ENCODE data around the gene TMEM121. TPM values are rescaled to one million over a fixed set of nuclear protein-coding genes. Genes with fewer than 3 reads are reported as not detected.
"Not testable (repeated sequence)": the region's sequence is repeated elsewhere in the genome, so short reads cannot be mapped to it uniquely, and the experiment has no call there.

TMEM121 gene
- total and polyA plus RNA-seq, 2 of the 4 experiments (the other 2 are of a cell fraction): 2.7 to 6.3 TPM

- H3K36me3 ChIP-seq (ENCODE audit: control insufficient read depth, insufficient read depth, low read length); BruUV-seq (replicated peaks); H3K9me3 ChIP-seq (ENCODE audit: control insufficient read depth, insufficient read depth, low read length); H3K23ac ChIP-seq (ENCODE audit: low read depth, low read length); H2BK15ac ChIP-seq (ENCODE audit: low read depth, low read length); H4K91ac ChIP-seq (ENCODE audit: insufficient read depth, low read depth, low read length); H2BK20ac ChIP-seq (ENCODE audit: low read depth, low read length); POLR2A ChIA-PET (ENCODE audit: unreplicated experiment); intact Hi-C loops (cut with micrococcal nuclease); H3K27ac ChIP-seq (ENCODE audit: insufficient read depth, low read length); H3K18ac ChIP-seq (ENCODE audit: low read depth, low read length); H2BK120ac ChIP-seq (ENCODE audit: low read depth, low read length); dilution Hi-C loops (cut with HindIII; ENCODE audit: low sequenced_read_pairs, unreplicated experiment); H4K8ac ChIP-seq (ENCODE audit: low read depth in 2 of 2, low read length in 2 of 2); DNase-seq; H3K9me1 ChIP-seq (ENCODE audit: insufficient read depth, low read length); H2AK9ac ChIP-seq (replicated peaks; ENCODE audit: low read depth, low read length, poor library complexity); CTCF ChIA-PET; in situ Hi-C loops (cut with MboI; ENCODE audit: low sequenced_read_pairs); H3K56ac ChIP-seq (ENCODE audit: extremely low read depth, insufficient read depth, low read length); H3K79me1 ChIP-seq (ENCODE audit: low read depth in 1 of 2, low read length in 2 of 2); ATAC-seq (ENCODE audit: low read depth); H4K5ac ChIP-seq (ENCODE audit: low read depth, low read length); H3K4me3 ChIP-seq (ENCODE audit: insufficient read depth, low read depth, low read length); H3K9ac ChIP-seq (ENCODE audit: low read depth, low read length); H3K4me1 ChIP-seq (ENCODE audit: control insufficient read depth, insufficient read depth, low read length); H3K14ac ChIP-seq (replicated peaks; ENCODE audit: low read depth, low read length); H3K4me2 ChIP-seq (ENCODE audit: low read depth, low read length); H4K20me1 ChIP-seq (ENCODE audit: insufficient read depth, low read length); H2BK5ac ChIP-seq (ENCODE audit: low read depth, low read length, poor library complexity, severe bottlenecking); H2AFZ ChIP-seq (replicated peaks; ENCODE audit: low read length, poor library complexity); H3K27me3 ChIP-seq (ENCODE audit: control insufficient read depth, insufficient read depth, low read length); H3K4ac ChIP-seq (ENCODE audit: low read depth, low read length); H2AK5ac ChIP-seq (ENCODE audit: low read depth, low read length): not testable (repeated sequence)
- WGBS, 2 experiments (ENCODE audit: extremely low coverage in 2 of 2, insufficient read length in 1 of 2): no CpG with 5 or more reads among the region's 15 CpGs
Observed at GRCh38 chr14:105579221-105579620, 52.8 kb downstream of the TMEM121 start.

Other genes starting within 250 kb of the TMEM121 start
- 12.4 and 13.3 TPM in 2 replicates for gene BRF1, start 225.6 kb upstream of the TMEM121 start, total RNA-seq (2012; rRNA removed)
- 16.4 and 16.7 TPM in 2 replicates for gene BRF1, start 225.6 kb upstream of the TMEM121 start, polyA plus RNA-seq (2012; rRNA removed)
- 15.3 and 15.6 TPM in 2 replicates for gene PACS2, start 211.8 kb upstream of the TMEM121 start, total RNA-seq (2012; rRNA removed)
- 32.2 and 35.1 TPM in 2 replicates for gene PACS2, start 211.8 kb upstream of the TMEM121 start, polyA plus RNA-seq (2012; rRNA removed)
- gene TEX22, start 128.0 kb upstream of the TMEM121 start, total RNA-seq (2012; rRNA removed): under 0.01 and 0.18 TPM in 2 replicates
- 0.10 and 0.11 TPM in 2 replicates for gene TEX22, start 128.0 kb upstream of the TMEM121 start, polyA plus RNA-seq (2012; rRNA removed)
- gene MTA1, start 106.8 kb upstream of the TMEM121 start, total RNA-seq (2012; rRNA removed): 19.4 and 21.5 TPM in 2 replicates
- 61.6 and 74.5 TPM in 2 replicates for gene MTA1, start 106.8 kb upstream of the TMEM121 start, polyA plus RNA-seq (2012; rRNA removed)
- 18.1 and 20.3 TPM in 2 replicates for gene CRIP2, start 51.8 kb upstream of the TMEM121 start, total RNA-seq (2012; rRNA removed)
- gene CRIP2, start 51.8 kb upstream of the TMEM121 start, polyA plus RNA-seq (2012; rRNA removed): 123 and 149 TPM in 2 replicates
- gene CRIP1, start 39.7 kb upstream of the TMEM121 start, total RNA-seq (2012; rRNA removed): not detected in 2 replicates
- 0.21 and 1.0 TPM in 2 replicates for gene CRIP1, start 39.7 kb upstream of the TMEM121 start, polyA plus RNA-seq (2012; rRNA removed)
- gene TEDC1, start 35.3 kb upstream of the TMEM121 start, total RNA-seq (2012; rRNA removed): 4.2 and 5.7 TPM in 2 replicates
- gene TEDC1, start 35.3 kb upstream of the TMEM121 start, polyA plus RNA-seq (2012; rRNA removed): 6.4 and 9.4 TPM in 2 replicates

Measured in IMR-90 (cell line).